Activated CD4-positive, alpha-beta T cell treated with anti-CD3 and anti-CD28 coated beads, Interleukin-2, amount 10 ng/mL, durations not matched to agents 24 days and 14 days (primary cell): Measurements from ENCODE around the gene TTC33. TPM values are rescaled to one million over a fixed set of nuclear protein-coding genes. Genes with fewer than 3 reads are reported as not detected.
A peak's percentile ranks its signal among the peaks of the same experiment; 100 is the strongest.
"Not testable (repeated sequence)": the region's sequence is repeated elsewhere in the genome, so short reads cannot be mapped to it uniquely, and the experiment has no call there.

Source experiments
- DNase-seq: peaks from one replicate; pipeline ENCODE4 v3.0.0; 2022
- H3K27ac Mint-ChIP-seq: one replicate; pipeline ENCODE4 v1.8.0; 2022; ENCODE audit warnings: mild to moderate bottlenecking, mixed read lengths
- H3K27me3 Mint-ChIP-seq: one replicate; pipeline ENCODE4 v1.8.0; 2022; ENCODE audit warnings: mixed read lengths
- H3K36me3 Mint-ChIP-seq: one replicate; pipeline ENCODE4 v1.8.0; 2022; ENCODE audit warnings: low read depth, mild to moderate bottlenecking, mixed read lengths
- H3K4me1 Mint-ChIP-seq: one replicate; pipeline ENCODE4 v1.8.0; 2021; ENCODE audit warnings: mixed read lengths
- H3K4me3 Mint-ChIP-seq: one replicate; pipeline ENCODE4 v1.8.0; 2022; ENCODE audit warnings: mild to moderate bottlenecking, moderate library complexity, mixed read lengths
- H3K9me3 Mint-ChIP-seq: one replicate; pipeline ENCODE4 v1.8.0; 2021; ENCODE audit warnings: mixed read lengths
- intact Hi-C: fragments of 100-400 bp; cut with micrococcal nuclease; formaldehyde crosslinking; loops from one replicate; pipeline ENCODE4 v1.15.1; 2023
- total RNA-seq: library from RNA; stranded (reverse); gene quantifications from 2 replicates; pipeline ENCODE4 v1.2.3, GENCODE V29; 2022

TTC33 gene
- total RNA-seq: 22.7 and 23.1 TPM in 2 replicates

- DNase-seq: peak; percentile 98
- no peak within 1 kb of the TSS for H3K4me3 Mint-ChIP-seq
- H3K27me3 Mint-ChIP-seq: no peaks in the 10 kb centered on the region
- intact Hi-C loops: loop anchor here (1.0 to 10.0 kb wide), 10 partner anchors 19 to 1681 kb away; partner anchors contain the start of genes PRKAA1, PTGER4, RICTOR and RIMOC1
- H3K27ac Mint-ChIP-seq: no peak within 1 kb of the TSS
- no peaks in the 10 kb centered on the region for H3K9me3 Mint-ChIP-seq
- peaks cover 28% of the 10 kb centered on the region for H3K36me3 Mint-ChIP-seq
- peaks cover 15% of the 10 kb centered on the region for H3K4me1 Mint-ChIP-seq
Measured at GRCh38 chr5:40755407-40756365, at the start of gene TTC33. TSS of gene TTC33 (minus strand) at chr5:40755961. CDS start at chr5:40747018, 8,943 bp downstream.

GRCh38 chr5:40801771-40802562, 46.2 kb upstream of the TTC33 start:
- no peak for DNase-seq
- H3K4me3 Mint-ChIP-seq: no peak overlapping the region

GRCh38 chr5:40799258-40799657, 43.5 kb upstream of the TTC33 start:
- DNase-seq: no peak
- Mint-ChIP-seq H3K9me3 (no peaks in the 10 kb centered on the region), H3K4me3 (peak overlapping the region; percentile 88), H3K4me1 (peaks cover 31% of the 10 kb centered on the region), H3K27ac (no peak overlapping the region), H3K36me3 (peaks cover 17% of the 10 kb centered on the region), H3K27me3 (peaks cover 15% of the 10 kb centered on the region)
- intact Hi-C loops: no loop called here

More at GRCh38 chr5:40801771-40802562, 46.2 kb upstream of the TTC33 start:
- Mint-ChIP-seq H3K4me1 (peaks cover 9% of the 10 kb centered on the region), H3K36me3 (no peaks in the 10 kb centered on the region), H3K9me3 (no peaks in the 10 kb centered on the region), H3K27ac (no peak overlapping the region), H3K27me3 (peaks cover 18% of the 10 kb centered on the region)
- intact Hi-C loops: no loop called here

- H3K4me1 Mint-ChIP-seq: peaks cover 34% of the 10 kb centered on the region
- no peaks in the 10 kb centered on the region for H3K9me3 Mint-ChIP-seq
- peaks cover 21% of the 10 kb centered on the region for H3K36me3 Mint-ChIP-seq
- peaks cover 15% of the 10 kb centered on the region for H3K27me3 Mint-ChIP-seq
- intact Hi-C loops: loop anchor here (1.0 kb wide), 3 partner anchors 14 to 43 kb away; partner anchors contain the start of gene RPL37
- H3K4me3 Mint-ChIP-seq: peak overlapping the region; percentile 88
- DNase-seq: no peak
- peak overlapping the region; percentile 97 for H3K27ac Mint-ChIP-seq
Measured at GRCh38 chr5:40798801-40799210, 43.0 kb upstream of the TTC33 start.

GRCh38 chr5:40798012-40798800, 42.4 kb upstream of the TTC33 start, which contains the start of gene PRKAA1:
TSS of gene PRKAA1 (minus strand) at chr5:40798374. CDS start at chr5:40798189, 185 bp downstream.
- Mint-ChIP-seq H3K27ac (peak within 1 kb of the TSS; percentile 97), H3K36me3 (peaks cover 26% of the 10 kb centered on the region), H3K9me3 (no peaks in the 10 kb centered on the region), H3K27me3 (peaks cover 15% of the 10 kb centered on the region), H3K4me3 (peak within 1 kb of the TSS; percentile 88), H3K4me1 (peaks cover 36% of the 10 kb centered on the region)
- intact Hi-C loops: loop anchor here (1.0 kb wide), 3 partner anchors 15 to 42 kb away; partner anchors contain the start of gene RPL37
- peak; percentile 97 for DNase-seq

GRCh38 chr5:40797273-40798011, 41.7 kb upstream of the TTC33 start:
- Mint-ChIP-seq H3K4me1 (peaks cover 36% of the 10 kb centered on the region), H3K4me3 (peak overlapping the region; percentile 86), H3K27me3 (peaks cover 12% of the 10 kb centered on the region), H3K36me3 (peaks cover 27% of the 10 kb centered on the region), H3K27ac (peak overlapping the region; percentile 85), H3K9me3 (no peaks in the 10 kb centered on the region)
- intact Hi-C loops: loop anchor here (1.0 kb wide), 3 partner anchors 16 to 41 kb away; partner anchors contain the start of gene RPL37
- peak; percentile 92 for DNase-seq

- H3K36me3 Mint-ChIP-seq: peaks cover 27% of the 10 kb centered on the region
- H3K27me3 Mint-ChIP-seq: peaks cover 10% of the 10 kb centered on the region
- H3K9me3 Mint-ChIP-seq: no peaks in the 10 kb centered on the region
- H3K4me1 Mint-ChIP-seq: peaks cover 36% of the 10 kb centered on the region
- H3K27ac Mint-ChIP-seq: no peak overlapping the region
- intact Hi-C loops: no loop called here
- DNase-seq: no peak
- peak overlapping the region; percentile 86 for H3K4me3 Mint-ChIP-seq
Measured at GRCh38 chr5:40796487-40796889, 40.7 kb upstream of the TTC33 start.

- H3K27me3 Mint-ChIP-seq, H3K9me3 Mint-ChIP-seq, intact Hi-C loops, H3K27ac Mint-ChIP-seq, DNase-seq: not testable (repeated sequence)
- peak overlapping the region; percentile 28 for H3K4me3 Mint-ChIP-seq
- peaks cover 27% of the 10 kb centered on the region for H3K36me3 Mint-ChIP-seq
- peaks cover 40% of the 10 kb centered on the region for H3K4me1 Mint-ChIP-seq
Measured at GRCh38 chr5:40794877-40795276, 39.1 kb upstream of the TTC33 start.

GRCh38 chr5:40794340-40794739, 38.6 kb upstream of the TTC33 start:
- peaks cover 27% of the 10 kb centered on the region for H3K36me3 Mint-ChIP-seq
- intact Hi-C loops, H3K9me3 Mint-ChIP-seq, H3K4me3 Mint-ChIP-seq, H3K27me3 Mint-ChIP-seq, H3K27ac Mint-ChIP-seq, DNase-seq: not testable (repeated sequence)
- H3K4me1 Mint-ChIP-seq: peaks cover 40% of the 10 kb centered on the region

- DNase-seq, H3K27ac Mint-ChIP-seq, intact Hi-C loops, H3K4me3 Mint-ChIP-seq, H3K9me3 Mint-ChIP-seq, H3K27me3 Mint-ChIP-seq: not testable (repeated sequence)
- Mint-ChIP-seq H3K4me1 (peaks cover 34% of the 10 kb centered on the region), H3K36me3 (peaks cover 40% of the 10 kb centered on the region)
Measured at GRCh38 chr5:40792691-40793090, 36.9 kb upstream of the TTC33 start.

GRCh38 chr5:40791715-40792139, 36.0 kb upstream of the TTC33 start:
- Mint-ChIP-seq H3K9me3 (no peaks in the 10 kb centered on the region), H3K36me3 (peaks cover 45% of the 10 kb centered on the region), H3K27ac (no peak overlapping the region), H3K4me1 (peaks cover 32% of the 10 kb centered on the region), H3K4me3 (no peak overlapping the region), H3K27me3 (no peaks in the 10 kb centered on the region)
- DNase-seq: no peak
- intact Hi-C loops: no loop called here

GRCh38 chr5:40790947-40791593, 35.3 kb upstream of the TTC33 start:
- intact Hi-C loops: no loop called here
- Mint-ChIP-seq H3K27me3 (no peaks in the 10 kb centered on the region), H3K4me1 (peaks cover 29% of the 10 kb centered on the region), H3K4me3 (no peak overlapping the region), H3K36me3 (peaks cover 49% of the 10 kb centered on the region), H3K9me3 (no peaks in the 10 kb centered on the region), H3K27ac (no peak overlapping the region)
- no peak for DNase-seq
